Testis (tissue), 2 donors: ENCODE results near the gene TOP1.

ENCODE experiments used
- CTCF ChIP-seq, 3 experiments: fragments of 450-650 bp in 2 of 3; fragments of 200-600 bp in 1 of 3; sonication (generic) in 1 of 3; IDR thresholded peaks; one replicate each; pipeline ENCODE4 v1.5.1; 2016 to 2019; ENCODE audit warnings: antibody characterized with exemption in 3 of 3, mild to moderate bottlenecking in 2 of 3, moderate library complexity in 1 of 3
- POLR2A ChIP-seq: fragments of 450-650 bp; IDR thresholded peaks from one replicate; pipeline ENCODE4 v1.6.1; 2017; ENCODE audit warnings: antibody characterized with exemption, mild to moderate bottlenecking, moderate library complexity

- TF ChIP-seq CTCF (IDR thresholded peaks at IDR 0.05) (no peak), POLR2A (no peak)
These were observed 6.6 kb downstream of the TOP1 start for GRCh38 chr20:41035207-41035606.
